B cell (primary cell): ENCODE results near the gene STIM1.

Experiments used
- EZH2 ChIP-seq: IDR thresholded peaks from 2 replicates; pipeline ENCODE4 v1.6.1; 2012; ENCODE audit warnings: borderline replicate concordance, low read depth, mild to moderate bottlenecking, moderate library complexity, low read length; ENCODE audit not compliant: insufficient read depth, poor library complexity, severe bottlenecking
- TF ChIP-seq, protein P1 (sequence below): fragments of 200-600 bp; IDR thresholded peaks from one replicate; pipeline ENCODE4 v1.8.0; 2022; ENCODE audit warnings: antibody characterized with exemption, mild to moderate bottlenecking

DNA sequence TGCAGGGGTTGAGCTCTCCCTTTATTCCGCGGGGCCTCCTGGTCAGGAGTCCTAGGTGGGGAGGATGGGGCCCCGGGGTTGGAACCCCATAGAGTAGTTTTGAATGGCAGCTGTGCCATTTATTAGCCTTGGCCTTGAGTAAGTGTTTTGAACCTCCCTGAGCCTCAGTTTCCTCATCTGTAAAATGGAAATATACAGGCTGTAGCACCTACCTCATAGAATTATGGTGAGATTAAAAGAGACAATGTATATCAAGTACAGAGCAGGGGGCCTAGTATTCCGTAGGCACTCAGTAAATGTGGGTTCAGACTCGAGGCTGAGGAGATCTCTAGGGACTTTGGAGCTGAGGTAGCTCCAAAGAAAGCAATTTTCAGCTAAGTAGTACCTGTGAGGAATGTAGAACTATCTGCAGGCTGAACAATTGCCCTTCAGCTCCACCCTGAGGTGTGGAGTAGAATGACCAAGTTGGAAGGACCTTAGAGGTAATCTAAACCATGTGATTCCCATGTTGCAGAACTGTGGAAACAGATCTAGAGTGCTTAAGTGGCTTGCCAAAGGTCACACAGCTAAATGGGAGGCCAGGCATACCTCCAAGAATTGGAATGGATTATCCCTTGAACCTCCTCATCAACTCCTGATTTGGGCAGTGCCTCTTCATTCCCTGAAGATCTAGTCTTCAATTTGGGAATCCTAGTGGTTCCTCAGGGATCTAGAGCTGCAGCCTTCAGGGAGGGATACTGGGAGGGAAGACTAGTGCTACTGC lies 46.4 kb upstream of the STIM1 start:
- TF ChIP-seq, protein P1, sequence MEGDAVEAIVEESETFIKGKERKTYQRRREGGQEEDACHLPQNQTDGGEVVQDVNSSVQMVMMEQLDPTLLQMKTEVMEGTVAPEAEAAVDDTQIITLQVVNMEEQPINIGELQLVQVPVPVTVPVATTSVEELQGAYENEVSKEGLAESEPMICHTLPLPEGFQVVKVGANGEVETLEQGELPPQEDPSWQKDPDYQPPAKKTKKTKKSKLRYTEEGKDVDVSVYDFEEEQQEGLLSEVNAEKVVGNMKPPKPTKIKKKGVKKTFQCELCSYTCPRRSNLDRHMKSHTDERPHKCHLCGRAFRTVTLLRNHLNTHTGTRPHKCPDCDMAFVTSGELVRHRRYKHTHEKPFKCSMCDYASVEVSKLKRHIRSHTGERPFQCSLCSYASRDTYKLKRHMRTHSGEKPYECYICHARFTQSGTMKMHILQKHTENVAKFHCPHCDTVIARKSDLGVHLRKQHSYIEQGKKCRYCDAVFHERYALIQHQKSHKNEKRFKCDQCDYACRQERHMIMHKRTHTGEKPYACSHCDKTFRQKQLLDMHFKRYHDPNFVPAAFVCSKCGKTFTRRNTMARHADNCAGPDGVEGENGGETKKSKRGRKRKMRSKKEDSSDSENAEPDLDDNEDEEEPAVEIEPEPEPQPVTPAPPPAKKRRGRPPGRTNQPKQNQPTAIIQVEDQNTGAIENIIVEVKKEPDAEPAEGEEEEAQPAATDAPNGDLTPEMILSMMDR, result peak; percentile 71
- no peak for TF ChIP-seq EZH2
